Measurements from ENCODE around the gene WDFY4.

The WDFY4 gene

GRCh38 chr10:48839809-48840679 is 155.4 kb downstream of the WDFY4 start:
- Histone ChIP-seq H3K4me3 (ENCODE audit: low read depth, low read length) (no peak overlapping the region), H3K9me3 (ENCODE audit: severe bottlenecking) (no peaks in the 10 kb centered on the region), H3K27ac (no peak overlapping the region), H3K27me3 (ENCODE audit: insufficient read depth, low read depth, severe bottlenecking) (peaks cover 17% of the 10 kb centered on the region), H3K36me3 (no peaks in the 10 kb centered on the region)
- TF ChIP-seq CTCF (IDR thresholded peaks at IDR 0.05; ENCODE audit: low read depth, low read length), result no peak
- DNase-seq, result no peak

DNA sequence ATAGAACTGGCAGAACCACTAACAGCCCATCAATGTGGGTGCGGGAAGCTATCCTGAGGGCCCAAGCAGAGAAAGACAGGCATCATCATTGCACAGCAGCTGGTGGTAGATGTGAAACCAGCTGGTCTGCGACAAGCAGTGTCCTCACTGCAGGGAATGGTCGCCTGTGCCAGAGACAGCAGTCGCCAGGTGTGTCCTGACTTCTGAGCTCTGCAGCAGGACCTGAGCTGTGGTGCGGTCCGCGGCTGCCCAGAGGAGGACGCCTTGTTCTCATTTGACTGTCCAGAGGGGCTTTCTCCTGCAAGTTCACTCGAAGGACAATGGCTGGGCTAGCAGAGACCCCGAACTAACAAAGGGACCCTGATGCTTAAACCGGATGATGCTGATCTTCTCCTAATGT is 157.6 kb downstream of the WDFY4 start:
- H3K36me3 ChIP-seq, result no peaks in the 10 kb centered on the region
- H3K27ac ChIP-seq, result no peak overlapping the region
- no peak for TF ChIP-seq CTCF (IDR thresholded peaks at IDR 0.05; ENCODE audit: low read depth, low read length)
- no peak overlapping the region for H3K4me3 ChIP-seq (ENCODE audit: low read depth, low read length)
- H3K9me3 ChIP-seq (ENCODE audit: severe bottlenecking), result no peaks in the 10 kb centered on the region
- peaks cover 17% of the 10 kb centered on the region for H3K27me3 ChIP-seq (ENCODE audit: insufficient read depth, low read depth, severe bottlenecking)
- no peak for DNase-seq

DNA sequence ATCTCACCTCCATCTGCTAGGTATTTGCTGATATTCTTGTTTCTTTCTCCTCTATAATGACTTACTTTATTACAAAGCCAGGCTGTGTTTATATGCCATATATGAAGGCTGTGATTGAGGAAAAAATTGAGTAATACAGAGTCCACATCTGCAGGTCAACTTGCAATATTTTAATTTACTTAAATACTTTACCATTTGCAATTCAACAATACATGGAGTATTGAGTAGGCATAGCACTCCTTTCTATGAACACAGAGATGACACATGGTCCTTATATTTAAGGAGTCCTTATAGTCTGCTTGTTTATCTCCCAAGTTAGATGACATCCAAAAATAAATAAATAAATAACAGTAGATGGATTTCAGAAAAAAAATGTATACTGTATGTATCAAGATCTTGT is 158.5 kb downstream of the WDFY4 start:
- Histone ChIP-seq H3K4me3 (ENCODE audit: low read depth, low read length) (no peak overlapping the region), H3K9me3 (ENCODE audit: severe bottlenecking) (no peaks in the 10 kb centered on the region), H3K36me3 (no peaks in the 10 kb centered on the region), H3K27me3 (ENCODE audit: insufficient read depth, low read depth, severe bottlenecking) (peaks cover 17% of the 10 kb centered on the region), H3K27ac (no peak overlapping the region)
- DNase-seq, result no peak
- TF ChIP-seq CTCF (IDR thresholded peaks at IDR 0.05; ENCODE audit: low read depth, low read length), result no peak

DNA sequence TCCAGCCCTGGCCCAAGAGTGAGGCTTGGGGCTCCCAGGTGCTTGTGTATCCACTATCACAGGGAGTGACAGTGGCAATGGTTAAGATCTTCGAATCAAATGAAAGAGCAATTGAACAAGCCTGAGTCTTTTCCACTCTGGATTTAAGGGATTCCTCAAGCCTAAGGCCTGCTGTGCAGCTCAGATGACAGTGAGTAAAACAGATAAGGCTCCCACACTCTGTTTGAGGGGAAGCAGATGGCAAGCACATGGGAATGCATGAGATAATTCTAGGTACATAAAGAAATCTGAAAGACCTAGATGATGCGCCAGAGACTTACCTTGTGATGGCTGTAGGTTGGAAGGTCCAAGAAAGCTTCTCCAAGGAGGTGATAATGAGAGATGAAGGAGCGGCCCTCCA is 159.9 kb downstream of the WDFY4 start:
- Histone ChIP-seq H3K27me3 (ENCODE audit: insufficient read depth, low read depth, severe bottlenecking) (peaks cover 17% of the 10 kb centered on the region), H3K36me3 (no peaks in the 10 kb centered on the region), H3K27ac (no peak overlapping the region), H3K9me3 (ENCODE audit: severe bottlenecking) (no peaks in the 10 kb centered on the region), H3K4me3 (ENCODE audit: low read depth, low read length) (no peak overlapping the region)
- TF ChIP-seq CTCF (IDR thresholded peaks at IDR 0.05; ENCODE audit: low read depth, low read length), result no peak
- DNase-seq, result no peak

DNA sequence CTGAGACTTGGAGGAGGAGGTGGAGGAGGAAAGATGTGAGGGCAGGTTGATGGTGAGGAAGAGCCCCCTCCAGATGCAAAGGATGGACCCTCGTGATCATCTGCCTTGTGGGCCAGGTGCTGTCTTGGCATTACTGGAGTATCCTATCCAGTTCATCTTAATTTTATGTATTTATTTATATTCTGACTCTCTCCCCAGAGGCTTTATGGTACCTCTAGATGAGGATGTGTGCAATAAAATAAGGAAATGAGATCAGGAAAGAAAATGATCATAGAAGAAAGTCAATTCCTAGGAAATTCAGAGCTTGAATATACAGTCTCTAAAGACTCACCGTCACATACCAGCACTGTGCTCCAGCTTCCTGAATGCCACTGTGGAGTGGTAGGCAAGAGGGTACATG is 160.8 kb downstream of the WDFY4 start:
- Histone ChIP-seq H3K27me3 (ENCODE audit: insufficient read depth, low read depth, severe bottlenecking) (peaks cover 17% of the 10 kb centered on the region), H3K36me3 (no peaks in the 10 kb centered on the region), H3K4me3 (ENCODE audit: low read depth, low read length) (no peak overlapping the region), H3K9me3 (ENCODE audit: severe bottlenecking) (no peaks in the 10 kb centered on the region), H3K27ac (no peak overlapping the region)
- DNase-seq, result no peak
- no peak for TF ChIP-seq CTCF (IDR thresholded peaks at IDR 0.05; ENCODE audit: low read depth, low read length)

DNA sequence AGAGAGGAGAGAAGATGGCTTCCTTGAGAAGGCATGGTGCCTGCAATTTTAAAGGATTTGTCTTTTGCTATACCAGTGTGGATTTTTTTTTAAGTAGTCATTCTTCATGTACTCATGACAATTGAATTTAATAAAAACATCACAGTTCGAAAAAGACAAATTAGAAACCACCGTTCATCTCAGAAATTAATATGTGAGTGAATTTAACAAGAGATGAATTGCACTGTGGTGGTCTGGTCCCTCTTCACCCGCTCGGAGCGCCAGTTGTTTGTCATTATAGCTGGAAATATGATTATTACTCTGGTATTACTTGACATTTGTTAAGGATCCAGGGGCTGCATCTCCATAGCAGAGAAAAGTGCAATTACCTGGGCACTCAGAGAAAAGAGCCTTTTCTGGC is 163.0 kb downstream of the WDFY4 start:
- no peak for DNase-seq
- no peaks in the 10 kb centered on the region for H3K36me3 ChIP-seq
- no peak overlapping the region for H3K27ac ChIP-seq
- H3K27me3 ChIP-seq (ENCODE audit: insufficient read depth, low read depth, severe bottlenecking), result peaks cover 15% of the 10 kb centered on the region
- TF ChIP-seq CTCF (IDR thresholded peaks at IDR 0.05; ENCODE audit: low read depth, low read length), result no peak
- H3K4me3 ChIP-seq (ENCODE audit: low read depth, low read length), result no peak overlapping the region
- no peaks in the 10 kb centered on the region for H3K9me3 ChIP-seq (ENCODE audit: severe bottlenecking)
